ENCODE results near the gene PEX11B.

The PEX11B gene

DNA sequence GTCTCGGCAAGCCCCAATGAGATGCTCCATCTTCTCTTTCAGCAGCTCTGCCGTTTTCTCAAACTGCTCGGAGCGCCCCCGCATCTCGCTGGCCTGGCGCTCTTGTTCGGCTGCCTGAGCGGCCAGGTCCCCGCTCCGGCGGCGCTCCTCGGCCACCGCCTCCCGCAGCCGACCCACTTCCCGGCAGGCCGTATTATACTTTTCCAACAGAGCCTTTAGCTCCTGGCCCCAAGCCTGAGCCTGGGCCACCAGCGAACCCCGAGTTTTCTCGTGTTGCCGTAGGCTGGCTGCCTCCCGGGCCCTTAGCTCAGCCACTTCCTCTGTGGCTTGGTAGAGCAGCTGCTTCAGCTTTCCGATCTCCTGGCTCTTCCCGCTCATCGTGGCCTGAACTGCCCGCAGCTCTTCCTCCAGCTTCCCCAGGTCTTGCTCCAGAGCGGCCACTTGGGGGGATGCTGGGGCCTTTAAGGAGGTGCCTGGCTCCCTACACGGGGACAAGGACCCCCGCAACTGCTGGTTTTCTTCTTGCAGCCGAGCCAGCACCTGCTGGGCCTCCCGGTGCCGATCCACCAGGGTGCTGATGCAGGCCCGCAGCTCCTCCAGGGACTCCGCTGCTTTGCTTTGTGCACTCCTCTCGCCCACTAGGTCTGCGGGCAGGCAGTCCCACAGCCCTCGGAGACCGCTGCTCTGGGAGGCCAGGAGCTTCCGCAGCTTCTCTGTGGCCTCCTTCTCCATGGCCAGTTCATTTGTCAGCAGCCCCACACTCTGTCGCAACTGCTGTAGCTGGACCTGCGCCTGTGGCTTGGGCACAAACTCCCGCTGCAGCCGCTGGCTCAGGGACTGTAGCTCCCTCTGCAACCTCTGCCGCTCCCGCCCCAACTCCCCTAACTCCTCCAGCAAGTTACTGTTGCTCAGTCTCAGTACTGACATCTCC, 46.3 kb downstream of the PEX11B start:
- DNase-seq (ENCODE audit: low spot score) = no peak

DNA sequence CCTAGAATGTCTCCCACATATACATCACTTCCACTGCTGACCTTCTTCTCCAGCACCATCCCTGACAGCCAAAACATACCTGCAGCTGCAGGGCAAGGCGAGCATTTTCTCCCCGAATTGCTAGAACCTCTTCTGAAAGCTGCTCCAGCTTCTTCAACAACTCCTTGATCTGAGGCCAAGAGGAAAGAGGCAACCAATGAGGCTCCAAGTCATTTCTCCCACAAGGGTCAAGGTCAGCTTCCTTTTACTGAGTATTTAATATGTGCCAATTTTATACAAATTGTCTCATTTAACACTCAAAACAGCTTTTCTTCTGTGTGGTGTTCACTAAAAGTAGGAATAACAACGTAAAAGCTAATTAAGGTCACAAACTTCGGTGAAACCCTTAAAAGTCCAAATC, 50.3 kb downstream of the PEX11B start:
- DNase-seq (ENCODE audit: low spot score) = no peak

DNA sequence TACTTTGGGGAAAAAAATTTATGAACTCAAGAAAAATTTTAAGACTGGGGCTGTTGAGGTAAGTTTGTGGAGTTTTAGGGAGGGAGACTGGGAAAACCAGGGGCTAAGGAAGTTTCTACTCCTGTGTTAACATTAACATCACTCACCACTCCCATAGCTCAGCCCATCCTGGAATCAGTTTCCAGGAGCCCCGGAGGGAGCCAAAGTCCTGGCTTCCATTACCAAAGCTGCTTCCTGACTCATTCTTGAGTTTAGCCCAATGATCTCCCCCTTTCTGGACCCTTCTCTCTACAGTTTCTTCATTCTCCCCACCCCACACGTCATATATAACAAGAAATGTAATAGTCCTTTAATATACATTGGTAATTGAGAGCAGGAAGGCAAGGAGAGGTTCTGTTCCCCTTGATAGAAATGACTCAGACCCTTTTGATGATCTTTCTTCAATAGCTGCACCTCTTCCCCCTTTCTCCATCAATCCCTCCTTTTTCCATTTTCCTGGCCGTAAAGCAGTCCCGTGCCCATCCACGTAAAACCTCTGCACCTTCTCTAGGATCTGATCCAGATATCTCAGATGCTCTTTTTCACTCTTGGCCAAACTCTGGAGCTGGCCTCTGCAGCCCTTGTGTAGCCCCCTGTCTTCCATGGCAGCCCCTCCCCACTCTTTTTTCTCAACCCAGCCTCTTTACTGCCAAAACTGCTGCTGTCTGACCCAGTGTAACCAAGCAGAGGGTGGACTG, 55.1 kb downstream of the PEX11B start:
- DNase-seq (ENCODE audit: low spot score) = no peak

All from SW480 (cell line).